HG03469 (cell line): Measurements from ENCODE around the gene ZNF816.
A peak's percentile ranks its signal among the peaks of the same experiment; 100 is the strongest.
"Not testable (repeated sequence)": the region's sequence is repeated elsewhere in the genome, so short reads cannot be mapped to it uniquely, and the experiment has no call there.

Source experiments
- ATAC-seq: cut with Tn5 transposase; IDR thresholded peaks from one replicate; pipeline ENCODE4 v1.9.1; 2021; ENCODE audit warnings: mild to moderate bottlenecking, moderate library complexity, moderate number of reproducible peaks; ENCODE audit not compliant: unreplicated experiment

Gene ZNF816

GRCh38 chr19:52961981-52962380, 700 bp downstream of the ZNF816 start:
- ATAC-seq, result no peak

GRCh38 chr19:52959613-52960295, 2.9 kb downstream of the ZNF816 start:
- ATAC-seq, result no peak

GRCh38 chr19:52957591-52957990, 5.1 kb downstream of the ZNF816 start:
- ATAC-seq, result no peak

GRCh38 chr19:52956917-52957316, 5.8 kb downstream of the ZNF816 start:
- ATAC-seq, result no peak

GRCh38 chr19:52949422-52949821, 13.3 kb downstream of the ZNF816 start:
- no peak for ATAC-seq

GRCh38 chr19:52948025-52948770, 14.5 kb downstream of the ZNF816 start:
- no peak for ATAC-seq

- no peak for ATAC-seq
These were observed 16.1 kb downstream of the ZNF816 start for GRCh38 chr19:52946322-52947310.

- no peak for ATAC-seq
These were observed 16.9 kb downstream of the ZNF816 start for GRCh38 chr19:52945652-52946321.

- not testable (repeated sequence) for ATAC-seq
These were observed 17.8 kb downstream of the ZNF816 start for GRCh38 chr19:52944703-52945493.

GRCh38 chr19:52943884-52944643, 18.6 kb downstream of the ZNF816 start:
- no peak for ATAC-seq

GRCh38 chr19:52943134-52943883, 19.4 kb downstream of the ZNF816 start:
- no peak for ATAC-seq

GRCh38 chr19:52942386-52943133, 20.1 kb downstream of the ZNF816 start:
- ATAC-seq, result peak; percentile 80

GRCh38 chr19:52941941-52942385, 20.7 kb downstream of the ZNF816 start:
- ATAC-seq, result no peak

- not testable (repeated sequence) for ATAC-seq
These were observed 21.2 kb downstream of the ZNF816 start for GRCh38 chr19:52941523-52941922.

- ATAC-seq, result not testable (repeated sequence)
These were observed 21.8 kb downstream of the ZNF816 start for GRCh38 chr19:52940905-52941304.

GRCh38 chr19:52938761-52939160, 23.9 kb downstream of the ZNF816 start:
- ATAC-seq, result no peak

GRCh38 chr19:52936954-52937325, 25.7 kb downstream of the ZNF816 start:
- ATAC-seq, result no peak
